Renal cortex interstitium (tissue), 11 donors: ENCODE results near the gene HEPACAM. TPM values are rescaled to one million over a fixed set of nuclear protein-coding genes. Genes with fewer than 3 reads are reported as not detected.

Experiments used
- DNase-seq, 11 donors: peaks; one replicate each; pipeline ENCODE4 v3.0.0-alpha.2; 2013; ENCODE audit warnings: low read depth in 9 of 11, low spot score in 4 of 11; ENCODE audit errors: extremely low read depth in 1 of 11
- polyA plus RNA-seq, 3 donors: library from polyadenylated mRNA; unstranded; fragments of 120-200 nt; gene quantifications; one replicate each; pipeline ENCODE4 v1.2.1, GENCODE V29; 2013; ENCODE audit not compliant: insufficient read length in 3 of 3

Gene HEPACAM
- polyA plus RNA-seq, 3 donors, result 1.5 to 3.1 (median 1.7) TPM

DNA sequence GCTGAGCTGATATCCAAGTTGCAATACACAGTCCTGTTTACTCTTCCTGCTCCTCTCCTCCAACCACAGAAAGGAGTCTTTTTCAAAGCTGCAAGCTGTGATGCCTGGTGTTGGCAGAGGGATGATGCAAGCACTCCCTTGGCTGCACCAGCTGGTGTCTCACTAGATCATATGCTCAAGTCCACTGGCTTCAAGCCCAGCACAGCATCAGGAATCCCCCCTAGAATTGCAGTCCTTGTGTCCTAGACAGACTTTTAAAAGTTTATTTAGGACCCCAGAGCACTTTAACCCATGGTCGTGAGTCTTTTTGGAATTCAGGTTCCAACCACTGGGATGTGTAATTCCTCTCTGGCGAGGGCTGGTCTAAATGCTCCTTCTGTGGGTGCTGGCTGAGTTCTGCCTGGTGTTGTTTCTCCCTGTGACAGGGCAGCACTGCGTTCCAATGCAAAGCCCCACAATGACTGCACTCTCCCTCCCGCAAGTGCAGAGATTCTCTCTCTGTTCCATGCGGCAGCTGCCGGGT lies 18.7 kb downstream of the HEPACAM start:
- no peak for DNase-seq

DNA sequence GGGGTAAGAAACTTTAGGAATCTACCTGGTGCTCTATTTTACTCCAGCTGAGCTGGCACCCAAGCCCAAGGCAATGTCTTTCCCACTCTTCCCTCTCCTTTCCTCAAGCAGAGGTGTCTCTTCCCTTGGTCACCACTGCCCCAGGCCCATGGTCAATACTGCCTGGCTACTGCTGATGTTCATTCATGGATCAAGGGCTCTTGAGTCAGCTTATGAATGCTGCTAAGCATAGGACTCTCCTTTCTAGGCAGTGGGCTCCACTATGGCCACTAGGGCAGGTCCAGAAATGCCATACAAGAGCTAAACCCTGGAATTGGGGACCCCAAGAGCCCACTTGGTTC lies 19.5 kb downstream of the HEPACAM start:
- DNase-seq, result no peak

DNA sequence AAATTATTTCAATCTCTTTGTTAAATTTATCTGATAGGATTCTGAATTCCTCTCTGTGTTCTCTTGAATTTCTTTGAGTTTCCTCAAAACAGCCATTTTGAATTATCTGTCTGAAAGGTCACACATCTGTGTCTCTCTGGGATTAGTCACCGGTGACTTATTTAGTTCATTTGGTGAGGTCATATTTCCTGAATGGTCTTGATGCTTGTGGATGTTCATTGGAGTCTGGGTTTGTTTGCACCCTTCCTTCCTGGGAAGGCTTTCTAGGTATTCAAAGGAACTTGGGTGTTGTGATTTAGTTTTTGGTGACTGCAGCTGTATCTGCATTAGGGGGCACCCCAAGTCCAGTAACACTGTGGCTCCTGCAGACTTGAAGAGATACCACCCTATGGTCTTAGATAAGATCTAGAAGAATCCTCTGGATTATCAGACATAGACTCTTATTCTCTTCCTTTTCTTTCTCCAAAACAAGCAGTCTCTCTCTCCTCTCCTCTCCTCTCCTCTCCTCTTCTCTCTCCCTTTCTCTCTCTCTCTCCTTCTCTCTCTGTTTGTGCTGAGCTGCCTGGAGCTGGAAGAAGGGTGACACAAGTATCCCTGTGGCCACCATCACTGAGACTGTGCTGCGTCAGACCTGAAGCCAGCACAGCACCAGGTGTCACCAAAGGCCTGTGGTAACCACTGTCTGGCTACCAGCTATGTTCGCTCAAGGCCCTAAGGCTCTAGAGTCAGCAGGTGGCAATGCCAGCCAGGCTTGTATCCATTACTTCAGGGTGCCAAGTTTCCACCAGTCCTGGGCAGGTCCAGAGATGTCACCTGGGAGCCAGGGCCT lies 20.1 kb downstream of the HEPACAM start:
- DNase-seq, result no peak

DNA sequence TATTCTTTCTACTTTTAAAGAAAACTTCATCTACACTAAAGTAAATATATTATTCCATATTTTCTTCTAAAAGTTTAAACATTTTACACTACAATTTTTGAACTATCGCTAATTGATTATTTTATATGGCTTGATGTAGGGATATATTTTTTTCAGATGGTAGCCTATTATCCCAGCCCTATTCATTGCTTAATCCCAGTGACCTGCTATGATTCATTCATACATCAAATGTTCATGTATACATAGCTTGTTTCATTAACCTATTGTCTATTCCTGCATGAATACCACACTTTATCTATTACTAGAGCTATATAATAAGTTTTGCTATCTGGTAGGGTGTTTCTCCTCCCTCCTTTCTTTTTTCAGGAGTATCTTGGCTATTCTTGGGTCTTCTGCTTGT lies 33.2 kb downstream of the HEPACAM start:
- no peak for DNase-seq

DNA sequence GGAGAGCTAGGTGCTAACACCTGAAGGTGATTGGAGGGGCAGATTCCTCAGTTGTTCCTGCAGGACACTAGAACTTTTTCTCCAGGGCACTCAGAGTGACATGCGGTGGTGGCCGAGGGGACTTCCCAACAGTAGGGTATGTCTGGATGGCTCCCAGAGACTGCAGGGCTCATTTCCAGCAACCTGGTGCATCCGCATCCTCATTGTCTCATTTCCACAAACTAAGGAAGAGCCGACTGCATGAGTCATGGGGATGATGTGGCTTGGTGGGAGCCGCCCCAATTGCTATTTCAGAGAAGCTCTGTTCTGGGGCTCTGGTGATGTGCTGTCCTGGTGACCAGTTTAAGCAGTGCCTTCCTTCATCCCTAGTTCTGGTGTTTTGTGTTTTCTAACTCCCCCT lies 35.4 kb downstream of the HEPACAM start:
- no peak for DNase-seq

DNA sequence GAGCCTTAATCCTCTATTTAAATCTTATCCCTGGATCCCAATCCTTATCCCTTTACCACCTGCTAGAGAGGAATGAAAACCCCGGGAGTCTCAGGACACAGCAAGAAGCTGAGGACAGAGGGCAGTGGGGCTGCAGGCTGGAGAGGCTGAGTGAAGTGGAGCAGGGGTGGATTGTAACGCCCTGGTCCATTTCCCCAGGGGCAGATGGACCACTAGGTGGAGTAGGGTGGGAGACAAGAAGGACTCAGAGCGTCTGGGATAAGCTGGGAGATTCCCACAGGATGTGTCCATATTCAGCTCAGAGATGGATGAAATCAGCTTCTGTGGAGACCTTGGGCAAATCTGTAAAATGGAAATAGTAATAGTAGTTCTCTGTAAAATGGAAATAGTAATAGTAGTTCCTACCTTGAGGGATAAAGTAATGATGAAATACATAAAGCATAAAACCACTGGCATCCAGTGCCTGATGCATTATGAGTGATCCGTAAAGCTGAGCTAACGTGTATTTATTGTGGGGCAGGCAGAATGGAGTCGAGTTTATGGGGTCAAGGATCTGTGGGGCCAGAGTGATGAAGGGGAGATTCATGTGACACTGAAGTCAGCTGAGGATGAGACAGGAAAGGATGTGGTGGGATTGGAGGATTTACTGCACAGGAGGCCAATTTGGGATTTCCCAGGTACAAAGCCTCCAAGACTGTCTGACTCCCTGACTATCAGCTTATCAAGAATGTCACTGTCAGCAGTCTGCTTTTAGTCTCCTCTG lies 36.3 kb downstream of the HEPACAM start:
- no peak for DNase-seq

DNA sequence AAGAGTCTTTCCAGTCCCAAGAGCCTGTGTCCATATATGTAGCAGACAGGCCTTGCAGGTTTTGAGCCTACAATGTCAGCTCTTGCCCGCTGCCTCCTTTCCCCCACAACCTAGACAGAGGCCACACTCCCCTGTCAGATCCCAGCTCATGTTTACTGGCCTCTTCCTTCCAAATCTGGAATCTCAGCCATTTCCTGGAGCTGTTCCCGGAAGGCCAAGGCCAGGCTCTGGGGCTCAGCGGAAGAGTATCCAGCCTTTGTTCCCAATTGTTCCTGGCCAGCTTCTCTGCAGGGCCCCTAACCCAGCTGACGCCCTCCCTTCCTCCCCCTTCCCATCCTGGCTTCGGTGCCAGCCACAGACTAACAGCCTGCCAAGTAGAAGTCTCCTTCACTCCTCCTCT lies 37.1 kb downstream of the HEPACAM start:
- no peak for DNase-seq

DNA sequence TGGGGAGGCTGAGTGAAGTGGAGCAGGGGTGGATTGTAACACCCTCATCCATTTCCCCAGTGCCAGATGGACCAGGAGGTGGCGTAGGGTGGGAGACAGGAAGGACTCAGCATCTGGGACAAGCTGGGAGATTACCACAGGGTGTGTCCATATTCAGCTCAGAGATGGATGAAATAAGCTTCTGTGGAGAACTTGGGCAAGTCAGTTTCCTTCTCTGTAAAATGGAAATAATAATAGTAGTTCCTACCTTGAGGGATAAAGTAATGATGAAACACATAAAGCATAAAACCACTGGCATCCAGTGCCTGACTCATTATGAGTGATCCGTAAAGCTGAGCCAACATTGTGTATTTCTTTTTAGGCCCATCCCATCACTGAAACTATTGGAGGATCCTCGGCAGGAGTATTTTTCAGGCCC lies 37.6 kb downstream of the HEPACAM start:
- DNase-seq, result no peak

DNA sequence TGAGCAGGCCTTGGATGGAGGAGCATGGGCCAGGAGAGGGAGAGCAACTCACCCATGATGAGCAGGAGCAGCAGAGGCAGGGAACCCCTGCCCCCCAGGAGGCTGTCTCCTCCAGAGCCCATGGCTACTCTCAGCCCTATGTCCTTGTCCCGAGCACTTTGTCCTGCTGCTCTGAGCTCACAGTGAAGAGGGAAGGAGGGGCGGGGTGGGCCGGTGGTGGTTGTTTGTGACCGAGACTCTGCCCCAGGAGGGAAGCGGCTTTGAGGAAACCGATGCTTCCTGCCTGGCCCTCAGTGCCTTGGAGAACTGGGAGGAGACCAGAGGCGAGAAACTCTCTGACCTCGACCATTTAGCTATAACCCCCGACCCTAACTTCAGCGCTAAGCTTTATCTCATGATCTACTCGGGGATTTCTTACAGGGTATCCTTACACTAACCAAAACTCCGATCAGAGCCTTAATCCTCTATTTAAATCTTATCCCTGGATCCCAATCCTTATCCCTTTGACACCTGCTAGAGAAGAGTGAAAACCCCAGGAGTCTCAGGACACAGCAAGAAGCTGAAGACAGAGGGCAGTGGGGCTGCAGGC lies 38.1 kb downstream of the HEPACAM start, which contains the start of gene ROBO4:
TSS of gene ROBO4 (minus strand) at position 192 of the 589 bp plus-strand sequence. CDS start at position 122, 70 bp downstream.
- DNase-seq, result no peak

DNA sequence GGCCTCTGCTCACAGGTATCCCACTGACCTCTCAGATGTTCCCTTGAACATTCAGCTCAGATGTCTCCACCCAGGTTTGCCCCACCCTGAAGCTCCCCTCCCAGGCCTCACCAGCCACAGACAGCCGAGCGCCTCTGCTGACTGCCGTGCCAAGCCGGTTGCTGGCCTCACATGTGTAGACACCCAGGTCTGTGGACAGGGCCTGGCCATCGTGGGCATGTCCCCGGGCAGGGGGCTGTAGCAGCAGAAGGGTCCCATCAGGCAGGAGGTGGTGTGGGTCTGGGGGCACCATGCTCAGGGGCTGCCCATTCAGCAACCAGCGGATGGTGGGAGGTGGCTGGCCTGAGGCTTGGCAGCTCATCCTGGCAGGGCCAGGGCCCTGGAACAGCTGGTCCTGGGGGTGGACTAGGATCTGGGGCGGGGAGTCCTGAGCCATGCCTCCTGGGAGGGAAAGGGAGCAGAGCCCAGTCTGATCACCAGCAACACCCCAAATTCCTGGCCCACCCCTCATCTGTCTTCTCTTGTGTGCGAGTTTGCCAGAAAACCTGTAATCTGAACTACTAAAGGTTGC lies 38.9 kb downstream of the HEPACAM start:
- DNase-seq, result no peak

DNA sequence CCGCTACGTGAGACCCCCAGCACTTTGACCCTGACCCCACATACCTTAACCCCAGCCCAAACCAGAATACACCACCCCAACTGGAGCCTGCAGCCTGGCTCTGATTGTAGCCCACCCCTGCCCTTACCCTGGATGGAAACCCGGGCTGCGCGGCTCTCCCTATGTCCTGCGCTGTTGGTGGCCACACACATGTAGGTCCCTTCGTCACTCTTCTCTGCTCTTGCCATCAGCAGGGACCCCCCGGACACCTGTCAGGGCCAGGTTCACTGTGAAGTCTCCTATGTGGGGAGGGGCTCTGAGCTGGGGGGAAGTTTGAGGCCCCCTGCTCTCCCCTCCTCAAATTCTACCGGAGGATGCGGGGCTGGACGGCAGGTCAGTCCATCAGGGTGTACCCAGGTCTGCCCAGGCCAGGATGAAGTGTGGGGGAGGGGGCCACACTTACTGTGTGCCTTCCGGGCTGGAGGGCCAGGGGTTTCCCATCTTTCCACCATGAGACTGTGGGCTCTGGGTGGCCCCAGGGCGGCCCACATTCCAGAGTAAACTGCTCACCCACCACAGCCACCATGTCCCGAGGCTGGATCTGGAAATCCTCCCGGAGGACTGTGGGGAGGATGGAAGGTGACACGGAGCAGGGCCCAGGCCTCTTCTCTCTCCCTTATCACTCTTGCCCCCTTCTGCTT lies 39.6 kb downstream of the HEPACAM start:
- DNase-seq, result no peak

DNA sequence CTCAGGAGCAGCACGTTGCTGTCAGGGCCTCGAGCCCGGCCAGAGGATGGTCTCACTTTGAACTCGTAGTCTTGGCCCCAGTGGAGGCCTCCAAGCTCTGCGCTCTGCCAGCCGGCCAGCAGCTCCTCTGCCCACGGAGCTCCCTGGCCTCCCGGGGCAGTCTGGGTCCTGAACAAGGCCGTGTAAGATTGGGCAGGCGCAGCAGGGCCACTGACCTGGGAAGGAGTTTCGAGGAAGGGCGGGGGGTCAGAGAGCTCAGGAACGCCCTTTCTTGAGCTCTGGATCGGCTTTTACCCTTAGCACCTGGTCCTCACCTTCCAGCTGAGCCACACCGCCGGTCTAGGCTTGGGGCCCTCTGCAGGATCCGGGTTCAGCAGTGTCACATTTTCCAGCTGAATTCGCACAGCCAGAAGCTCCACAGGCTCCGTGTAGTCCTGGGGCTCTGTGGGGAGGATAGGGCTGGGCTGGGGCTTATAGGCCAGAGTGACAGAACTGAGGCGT lies 40.3 kb downstream of the HEPACAM start:
- no peak for DNase-seq

DNA sequence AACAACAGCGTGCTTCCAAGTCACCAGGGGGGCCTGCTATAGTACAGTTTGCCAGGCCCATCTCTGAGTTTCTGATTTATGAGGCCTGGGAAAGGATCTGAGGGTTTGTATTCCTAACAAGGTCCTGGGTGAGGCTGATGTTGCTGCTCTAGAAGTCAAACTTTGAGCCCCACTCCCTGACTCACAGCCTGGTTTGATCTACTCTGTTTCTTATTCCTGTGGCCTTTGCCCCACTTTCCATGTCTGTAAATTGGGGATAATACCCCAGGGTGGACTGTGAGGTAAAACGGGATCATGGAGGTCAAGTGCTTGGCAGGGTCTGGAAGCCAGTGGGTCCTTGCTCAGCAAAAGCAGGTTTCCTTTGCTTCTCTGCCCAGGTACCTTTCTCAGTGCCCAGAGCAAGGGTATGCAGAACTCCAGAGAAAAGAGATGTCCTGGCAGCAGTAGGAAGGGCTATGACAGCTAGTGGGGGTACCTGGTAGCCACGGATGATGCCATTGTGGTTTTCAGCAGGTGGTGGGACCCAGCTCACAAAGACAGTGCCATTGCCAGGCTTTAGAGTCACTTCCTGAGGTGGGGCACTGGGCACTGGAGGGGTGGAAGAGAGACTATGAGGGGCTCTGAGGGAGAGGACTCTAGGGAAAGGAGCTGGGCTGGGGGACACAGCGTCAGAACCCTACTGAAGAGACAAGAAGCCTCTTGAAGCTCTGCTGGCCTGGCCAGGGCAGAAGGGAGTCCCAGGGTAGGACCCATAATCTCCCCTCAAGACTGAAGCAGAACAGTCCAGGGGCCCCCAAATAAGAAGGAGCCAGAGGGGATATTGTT lies 41.0 kb downstream of the HEPACAM start:
- DNase-seq, result no peak

DNA sequence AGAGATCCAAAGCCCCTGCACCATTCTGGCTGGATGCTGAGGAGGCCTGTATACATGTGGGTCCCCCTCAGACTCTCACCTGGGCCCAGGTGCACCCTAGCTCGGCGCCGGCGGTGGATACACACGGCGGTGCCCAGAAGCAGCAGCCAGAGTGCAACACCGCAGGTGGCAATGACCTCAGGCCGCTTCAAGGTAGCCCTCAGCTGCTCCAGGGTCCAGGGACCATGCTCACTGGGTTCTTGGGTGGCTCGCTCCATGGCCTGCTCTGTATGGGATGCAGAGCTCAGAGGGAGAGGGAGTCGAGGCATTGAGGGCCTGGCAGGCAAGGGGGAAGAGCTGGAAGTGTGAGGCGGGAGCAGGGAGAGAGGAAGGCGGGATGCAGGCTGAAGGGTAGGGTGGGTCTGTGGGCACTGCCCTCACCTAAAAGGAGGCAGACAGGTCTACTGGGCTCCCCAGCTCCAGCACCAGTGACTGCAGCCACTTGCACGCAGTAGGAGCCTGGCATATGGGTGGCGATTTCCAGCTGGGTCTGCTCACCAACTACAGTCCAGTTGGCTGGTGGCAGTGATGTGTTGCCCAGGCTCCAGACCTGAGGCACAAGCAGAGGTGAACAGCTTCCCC lies 42.0 kb downstream of the HEPACAM start:
- no peak for DNase-seq

DNA sequence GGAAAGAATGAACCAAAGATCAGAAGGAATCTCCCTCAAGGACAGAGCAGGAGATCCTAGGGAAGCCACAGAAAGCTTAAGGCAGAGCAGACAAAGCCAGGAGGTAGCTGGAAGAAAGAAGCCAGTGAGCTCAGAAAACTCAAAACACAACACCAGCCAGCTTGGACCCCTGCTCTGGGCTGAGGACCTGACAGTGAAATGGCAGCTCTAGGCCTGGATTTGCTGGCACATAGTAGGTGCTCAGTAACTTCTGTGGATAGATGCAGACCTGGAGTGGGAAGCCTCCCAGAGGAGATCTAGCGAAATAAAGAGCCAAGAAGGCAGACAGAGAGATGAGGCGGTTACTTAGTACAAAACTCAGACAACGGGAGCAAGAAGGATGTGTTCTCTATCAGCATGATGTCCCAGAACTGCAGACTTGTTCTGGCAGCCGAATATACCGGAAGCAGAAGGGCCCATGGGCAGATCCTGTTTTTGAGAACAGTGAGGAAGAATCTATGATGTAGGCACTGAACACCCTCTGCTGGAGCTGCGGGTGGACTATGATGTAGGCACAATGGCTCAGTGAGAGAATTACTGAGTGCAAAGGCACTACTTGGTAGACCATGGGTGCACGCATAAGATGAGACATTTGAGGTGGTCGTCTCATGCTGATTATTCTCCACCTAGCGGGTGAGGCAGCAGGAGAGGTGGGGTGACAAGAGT lies 42.9 kb downstream of the HEPACAM start:
- DNase-seq, result no peak

DNA sequence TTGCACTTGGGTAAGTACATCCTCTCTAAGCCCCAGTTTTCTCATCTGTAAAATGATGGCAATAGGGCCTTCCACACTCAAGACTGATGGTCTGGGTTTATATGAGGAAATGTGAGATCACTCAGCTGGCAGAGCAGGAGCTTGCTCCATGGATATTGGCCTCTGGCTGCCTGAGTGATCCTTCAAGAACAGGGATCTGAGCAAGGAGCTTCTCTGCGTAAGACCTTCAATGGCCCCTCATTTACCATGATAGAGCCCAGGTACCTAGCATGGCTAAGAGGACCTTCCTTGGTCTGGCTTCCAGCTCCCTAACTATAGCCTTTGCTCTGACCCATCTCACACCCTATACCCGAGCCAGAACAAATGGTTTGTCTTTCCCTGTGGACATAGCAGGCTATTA lies 43.7 kb downstream of the HEPACAM start:
- DNase-seq, result no peak

DNA sequence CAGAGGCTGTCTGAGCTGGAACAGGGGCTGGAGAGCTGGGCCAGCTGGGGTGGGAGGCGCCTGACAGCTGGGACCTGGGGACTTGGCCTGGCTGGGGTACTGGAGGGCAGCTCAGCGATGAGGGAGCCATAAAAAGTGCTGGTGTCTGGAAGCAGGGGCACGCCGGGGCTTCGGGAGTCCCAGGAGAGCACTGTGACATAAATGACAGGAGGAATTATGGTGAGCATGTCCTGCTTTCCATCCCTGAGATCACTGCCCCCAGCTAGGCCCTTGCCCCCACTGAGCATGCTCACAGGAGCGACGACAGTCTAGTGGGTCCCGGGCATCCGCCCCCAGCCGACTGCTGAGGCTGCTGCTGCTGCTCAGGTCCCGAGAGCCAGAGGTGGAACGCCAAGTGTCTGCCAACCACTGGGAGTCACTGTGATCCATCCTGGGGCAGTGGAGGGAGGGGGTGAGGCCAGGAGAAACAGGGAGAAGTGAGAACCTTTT lies 44.4 kb downstream of the HEPACAM start:
- no peak for DNase-seq
